GM23338 (cell line): ENCODE results near the gene LZTS3. TPM values are rescaled to one million over a fixed set of nuclear protein-coding genes. Genes with fewer than 3 reads are reported as not detected.

Experiments
- ATAC-seq: fragments of 200-7000 bp; cut with Tn5 transposase; 3 replicates; pipeline ENCODE4 v1.9.1; 2020
- DNase-seq: peaks from one replicate; pipeline ENCODE4 v3.0.0-alpha.2; 2015; ENCODE audit warnings: low spot score
- H2AFZ ChIP-seq: fragments of 200-600 bp; sonication (generic); 2 replicates; pipeline ENCODE4 v1.8.0; 2016; ENCODE audit warnings: antibody characterized with exemption, mild to moderate bottlenecking, moderate library complexity
- H3F3A ChIP-seq: fragments of 200-600 bp; sonication (generic); replicated peaks from 2 replicates; pipeline ENCODE4 v1.8.0; 2017; ENCODE audit warnings: antibody characterized with exemption, mixed run types, low read depth
- H3K27ac ChIP-seq: fragments of 200-600 bp; sonication (generic); 2 replicates; pipeline ENCODE4 v1.6.1; 2016; ENCODE audit warnings: low read depth
- H3K27me3 ChIP-seq: fragments of 200-600 bp; sonication (generic); 2 replicates; pipeline ENCODE4 v1.8.0; 2016; ENCODE audit warnings: mild to moderate bottlenecking, mixed run types, moderate library complexity; ENCODE audit not compliant: insufficient read depth
- H3K36me3 ChIP-seq: fragments of 200-600 bp; sonication (generic); 2 replicates; pipeline ENCODE4 v1.8.0; 2016; ENCODE audit warnings: mild to moderate bottlenecking; ENCODE audit not compliant: insufficient read depth
- H3K4me1 ChIP-seq: fragments of 200-600 bp; sonication (generic); 2 replicates; pipeline ENCODE4 v1.8.0; 2016; ENCODE audit warnings: mild to moderate bottlenecking, moderate library complexity; ENCODE audit not compliant: insufficient read depth
- H3K4me2 ChIP-seq: fragments of 200-600 bp; sonication (generic); 2 replicates; pipeline ENCODE4 v1.7.1; 2017; ENCODE audit warnings: mixed run types
- H3K4me3 ChIP-seq: fragments of 200-600 bp; sonication (generic); 2 replicates; pipeline ENCODE4 v1.6.1; 2016; ENCODE audit warnings: mixed run types
- H3K79me2 ChIP-seq: fragments of 200-600 bp; sonication (generic); replicated peaks from 2 replicates; pipeline ENCODE4 v1.8.0; 2017; ENCODE audit warnings: mild to moderate bottlenecking; ENCODE audit not compliant: insufficient read depth
- H3K9me2 ChIP-seq: fragments of 200-600 bp; sonication (generic); 2 replicates; pipeline ENCODE4 v1.8.0; 2017; ENCODE audit not compliant: insufficient read depth
- H4K20me1 ChIP-seq: fragments of 200-600 bp; sonication (generic); replicated peaks from 2 replicates; pipeline ENCODE4 v1.8.0; 2017; ENCODE audit warnings: mild to moderate bottlenecking; ENCODE audit not compliant: insufficient read depth
- H3K27ac Mint-ChIP-seq: 2 replicates; pipeline ENCODE4 v1.8.0; 2020; ENCODE audit warnings: inconsistent platforms, mild to moderate bottlenecking, moderate library complexity, mixed read lengths
- H3K27me3 Mint-ChIP-seq: 3 replicates; pipeline ENCODE4 v1.8.0; 2022; ENCODE audit warnings: low read depth, mild to moderate bottlenecking, moderate library complexity, mixed read lengths, inconsistent platforms; ENCODE audit not compliant: insufficient read depth, poor library complexity
- H3K36me3 Mint-ChIP-seq: 3 replicates; pipeline ENCODE4 v1.8.0; 2021; ENCODE audit warnings: low read depth, mild to moderate bottlenecking, inconsistent platforms, moderate library complexity, mixed read lengths
- H3K4me1 Mint-ChIP-seq: 3 replicates; pipeline ENCODE4 v1.8.0; 2020; ENCODE audit warnings: mild to moderate bottlenecking, inconsistent platforms, mixed read lengths
- H3K4me3 Mint-ChIP-seq: 3 replicates; pipeline ENCODE4 v1.8.0; 2021; ENCODE audit warnings: moderate library complexity, mild to moderate bottlenecking, inconsistent platforms, mixed read lengths
- H3K9me3 Mint-ChIP-seq: 3 replicates; pipeline ENCODE4 v1.8.0; 2020; ENCODE audit warnings: moderate library complexity, mild to moderate bottlenecking, inconsistent platforms, mixed read lengths
- CREB1 ChIP-seq: fragments of 250-450 bp; sonication (Bioruptor Pico); IDR thresholded peaks from 2 replicates; pipeline ENCODE4 v1.5.0; 2020; ENCODE audit warnings: low read depth, mild to moderate bottlenecking, moderate library complexity
- ETS1 ChIP-seq: IDR thresholded peaks from 2 replicates; pipeline ENCODE4 v1.6.1; 2016; ENCODE audit warnings: antibody characterized with exemption
- EZH2 ChIP-seq: fragments of 200-600 bp; sonication (generic); IDR thresholded peaks from one replicate; pipeline ENCODE4 v1.8.0; 2017; ENCODE audit warnings: antibody characterized with exemption, mild to moderate bottlenecking, low read depth; ENCODE audit not compliant: unreplicated experiment
- EZH2phosphoT487 ChIP-seq: fragments of 200-600 bp; sonication (generic); IDR thresholded peaks from one replicate; pipeline ENCODE4 v1.8.1; 2018; ENCODE audit warnings: antibody characterized with exemption; ENCODE audit not compliant: unreplicated experiment
- JUNB ChIP-seq: IDR thresholded peaks from one replicate; pipeline ENCODE4 v1.6.1; 2016; ENCODE audit warnings: antibody characterized with exemption; ENCODE audit not compliant: unreplicated experiment
- NANOG ChIP-seq: IDR thresholded peaks from 2 replicates; pipeline ENCODE4 v1.6.1; 2016; ENCODE audit warnings: antibody characterized with exemption, borderline replicate concordance
- POLR2AphosphoS5 ChIP-seq: IDR thresholded peaks from 2 replicates; pipeline ENCODE4 v1.6.1; 2016; ENCODE audit warnings: antibody characterized with exemption, low read depth
- REST ChIP-seq: IDR thresholded peaks from one replicate; pipeline ENCODE4 v1.6.1; 2018; ENCODE audit warnings: antibody characterized with exemption; ENCODE audit not compliant: unreplicated experiment
- STAT1 ChIP-seq: IDR thresholded peaks from one replicate; pipeline ENCODE4 v1.6.1; 2016; ENCODE audit warnings: antibody characterized with exemption; ENCODE audit not compliant: unreplicated experiment
- ZNF114 ChIP-seq: fragments of 250-450 bp; sonication (Bioruptor Pico); IDR thresholded peaks from 2 replicates; pipeline ENCODE4 v1.5.0; 2020; ENCODE audit warnings: mild to moderate bottlenecking, moderate library complexity
- polyA plus RNA-seq: library from polyadenylated mRNA; unstranded; fragments of >200 nt; fragmentation: Nextera tagmentation; extraction: Ambion mirVana; gene quantifications from 2 replicates; pipeline ENCODE4 v1.2.1, GENCODE V29; 2016
- total RNA-seq: library from RNA; depleted of rRNA; stranded (reverse); fragments of >200 nt; shearing (Covaris generic); gene quantifications from 2 replicates; pipeline ENCODE4 v1.2.3, GENCODE V29; 2014
- TF ChIP-seq, protein P1 (sequence below): fragments of 250-450 bp; sonication (Bioruptor Pico); IDR thresholded peaks from 2 replicates; pipeline ENCODE4 v1.5.0; 2020; ENCODE audit warnings: mild to moderate bottlenecking, moderate library complexity
- TF ChIP-seq, protein P2 (sequence below), 2 experiments: fragments of 200-600 bp in 1 of 2; sonication (generic) in 1 of 2; conservative IDR thresholded peaks; 2 replicates each; pipeline versions ENCODE4 v1.5.1 to v1.6.1; 2016 to 2017; ENCODE audit warnings: antibody characterized with exemption in 2 of 2, low read depth in 2 of 2, mild to moderate bottlenecking in 2 of 2, moderate library complexity in 1 of 2

The LZTS3 gene
- total and polyA plus RNA-seq, 2 experiments from 2014 or later: 9.7 to 40.7 TPM

GRCh38 chr20:3180319-3180718, 7.0 kb upstream of the LZTS3 start:
- Mint-ChIP-seq H3K27me3 (peaks cover 2% of the 10 kb centered on the region), H3K4me3 (no peak overlapping the region), H3K27ac (no peak overlapping the region), H3K36me3 (no peaks in the 10 kb centered on the region), H3K4me1 (peaks cover 7% of the 10 kb centered on the region; the same call in 2 of the 3 replicates), H3K9me3 (no peaks in the 10 kb centered on the region)
- DNase-seq: no peak
- peaks cover 14% of the 10 kb centered on the region for H3K79me2 ChIP-seq
- no peaks in the 10 kb centered on the region for H3K36me3 ChIP-seq
- no peaks in the 10 kb centered on the region for H3K27me3 ChIP-seq
- H3K4me1 ChIP-seq: peaks cover 3% of the 10 kb centered on the region; the same call in 1 of the 2 replicates
- H3F3A ChIP-seq: no peaks in the 10 kb centered on the region
- H4K20me1 ChIP-seq: peaks cover 3% of the 10 kb centered on the region; the same call in 1 of the 2 replicates
- TF ChIP-seq EZH2: no peak
- TF ChIP-seq ETS1: no peak
- TF ChIP-seq, protein P1, sequence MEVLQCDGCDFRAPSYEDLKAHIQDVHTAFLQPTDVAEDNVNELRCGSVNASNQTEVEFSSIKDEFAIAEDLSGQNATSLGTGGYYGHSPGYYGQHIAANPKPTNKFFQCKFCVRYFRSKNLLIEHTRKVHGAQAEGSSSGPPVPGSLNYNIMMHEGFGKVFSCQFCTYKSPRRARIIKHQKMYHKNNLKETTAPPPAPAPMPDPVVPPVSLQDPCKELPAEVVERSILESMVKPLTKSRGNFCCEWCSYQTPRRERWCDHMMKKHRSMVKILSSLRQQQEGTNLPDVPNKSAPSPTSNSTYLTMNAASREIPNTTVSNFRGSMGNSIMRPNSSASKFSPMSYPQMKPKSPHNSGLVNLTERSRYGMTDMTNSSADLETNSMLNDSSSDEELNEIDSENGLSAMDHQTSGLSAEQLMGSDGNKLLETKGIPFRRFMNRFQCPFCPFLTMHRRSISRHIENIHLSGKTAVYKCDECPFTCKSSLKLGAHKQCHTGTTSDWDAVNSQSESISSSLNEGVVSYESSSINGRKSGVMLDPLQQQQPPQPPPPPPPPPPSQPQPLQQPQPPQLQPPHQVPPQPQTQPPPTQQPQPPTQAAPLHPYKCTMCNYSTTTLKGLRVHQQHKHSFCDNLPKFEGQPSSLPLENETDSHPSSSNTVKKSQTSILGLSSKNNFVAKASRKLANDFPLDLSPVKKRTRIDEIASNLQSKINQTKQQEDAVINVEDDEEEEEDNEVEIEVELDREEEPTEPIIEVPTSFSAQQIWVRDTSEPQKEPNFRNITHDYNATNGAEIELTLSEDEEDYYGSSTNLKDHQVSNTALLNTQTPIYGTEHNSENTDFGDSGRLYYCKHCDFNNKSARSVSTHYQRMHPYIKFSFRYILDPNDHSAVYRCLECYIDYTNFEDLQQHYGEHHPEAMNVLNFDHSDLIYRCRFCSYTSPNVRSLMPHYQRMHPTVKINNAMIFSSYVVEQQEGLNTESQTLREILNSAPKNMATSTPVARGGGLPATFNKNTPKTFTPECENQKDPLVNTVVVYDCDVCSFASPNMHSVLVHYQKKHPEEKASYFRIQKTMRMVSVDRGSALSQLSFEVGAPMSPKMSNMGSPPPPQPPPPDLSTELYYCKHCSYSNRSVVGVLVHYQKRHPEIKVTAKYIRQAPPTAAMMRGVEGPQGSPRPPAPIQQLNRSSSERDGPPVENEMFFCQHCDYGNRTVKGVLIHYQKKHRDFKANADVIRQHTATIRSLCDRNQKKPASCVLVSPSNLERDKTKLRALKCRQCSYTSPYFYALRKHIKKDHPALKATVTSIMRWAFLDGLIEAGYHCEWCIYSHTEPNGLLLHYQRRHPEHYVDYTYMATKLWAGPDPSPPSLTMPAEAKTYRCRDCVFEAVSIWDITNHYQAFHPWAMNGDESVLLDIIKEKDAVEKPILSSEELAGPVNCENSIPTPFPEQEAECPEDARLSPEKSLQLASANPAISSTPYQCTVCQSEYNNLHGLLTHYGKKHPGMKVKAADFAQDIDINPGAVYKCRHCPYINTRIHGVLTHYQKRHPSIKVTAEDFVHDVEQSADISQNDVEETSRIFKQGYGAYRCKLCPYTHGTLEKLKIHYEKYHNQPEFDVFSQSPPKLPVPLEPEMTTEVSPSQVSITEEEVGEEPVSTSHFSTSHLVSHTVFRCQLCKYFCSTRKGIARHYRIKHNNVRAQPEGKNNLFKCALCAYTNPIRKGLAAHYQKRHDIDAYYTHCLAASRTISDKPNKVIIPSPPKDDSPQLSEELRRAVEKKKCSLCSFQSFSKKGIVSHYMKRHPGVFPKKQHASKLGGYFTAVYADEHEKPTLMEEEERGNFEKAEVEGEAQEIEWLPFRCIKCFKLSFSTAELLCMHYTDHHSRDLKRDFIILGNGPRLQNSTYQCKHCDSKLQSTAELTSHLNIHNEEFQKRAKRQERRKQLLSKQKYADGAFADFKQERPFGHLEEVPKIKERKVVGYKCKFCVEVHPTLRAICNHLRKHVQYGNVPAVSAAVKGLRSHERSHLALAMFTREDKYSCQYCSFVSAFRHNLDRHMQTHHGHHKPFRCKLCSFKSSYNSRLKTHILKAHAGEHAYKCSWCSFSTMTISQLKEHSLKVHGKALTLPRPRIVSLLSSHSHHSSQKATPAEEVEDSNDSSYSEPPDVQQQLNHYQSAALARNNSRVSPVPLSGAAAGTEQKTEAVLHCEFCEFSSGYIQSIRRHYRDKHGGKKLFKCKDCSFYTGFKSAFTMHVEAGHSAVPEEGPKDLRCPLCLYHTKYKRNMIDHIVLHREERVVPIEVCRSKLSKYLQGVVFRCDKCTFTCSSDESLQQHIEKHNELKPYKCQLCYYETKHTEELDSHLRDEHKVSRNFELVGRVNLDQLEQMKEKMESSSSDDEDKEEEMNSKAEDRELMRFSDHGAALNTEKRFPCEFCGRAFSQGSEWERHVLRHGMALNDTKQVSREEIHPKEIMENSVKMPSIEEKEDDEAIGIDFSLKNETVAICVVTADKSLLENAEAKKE: no peak
- TF ChIP-seq, protein P2, sequence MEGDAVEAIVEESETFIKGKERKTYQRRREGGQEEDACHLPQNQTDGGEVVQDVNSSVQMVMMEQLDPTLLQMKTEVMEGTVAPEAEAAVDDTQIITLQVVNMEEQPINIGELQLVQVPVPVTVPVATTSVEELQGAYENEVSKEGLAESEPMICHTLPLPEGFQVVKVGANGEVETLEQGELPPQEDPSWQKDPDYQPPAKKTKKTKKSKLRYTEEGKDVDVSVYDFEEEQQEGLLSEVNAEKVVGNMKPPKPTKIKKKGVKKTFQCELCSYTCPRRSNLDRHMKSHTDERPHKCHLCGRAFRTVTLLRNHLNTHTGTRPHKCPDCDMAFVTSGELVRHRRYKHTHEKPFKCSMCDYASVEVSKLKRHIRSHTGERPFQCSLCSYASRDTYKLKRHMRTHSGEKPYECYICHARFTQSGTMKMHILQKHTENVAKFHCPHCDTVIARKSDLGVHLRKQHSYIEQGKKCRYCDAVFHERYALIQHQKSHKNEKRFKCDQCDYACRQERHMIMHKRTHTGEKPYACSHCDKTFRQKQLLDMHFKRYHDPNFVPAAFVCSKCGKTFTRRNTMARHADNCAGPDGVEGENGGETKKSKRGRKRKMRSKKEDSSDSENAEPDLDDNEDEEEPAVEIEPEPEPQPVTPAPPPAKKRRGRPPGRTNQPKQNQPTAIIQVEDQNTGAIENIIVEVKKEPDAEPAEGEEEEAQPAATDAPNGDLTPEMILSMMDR (conservative IDR thresholded peaks at IDR 0.05; ENCODE audit: low read depth in 2 of 2): no peak
- TF ChIP-seq JUNB: no peak
- TF ChIP-seq POLR2AphosphoS5: no peak
- no peak for TF ChIP-seq REST
- no peak for TF ChIP-seq NANOG
- no peak for TF ChIP-seq CREB1 (CRISPR knock-in tag)
- TF ChIP-seq ZNF114 (CRISPR knock-in tag): no peak
- no peak for TF ChIP-seq STAT1
- TF ChIP-seq EZH2phosphoT487: no peak
- no peak overlapping the region for H2AFZ ChIP-seq
- no peaks in the 10 kb centered on the region for H3K9me2 ChIP-seq
- ATAC-seq: no peak
- H3K4me3 ChIP-seq: no peak overlapping the region
- no peak overlapping the region for H3K27ac ChIP-seq
- H3K4me2 ChIP-seq: no peak overlapping the region
